ENCODE results near the gene ZNF821. TPM values are rescaled to one million over a fixed set of nuclear protein-coding genes. Genes with fewer than 3 reads are reported as not detected.
"Not testable (repeated sequence)": the region's sequence is repeated elsewhere in the genome, so short reads cannot be mapped to it uniquely, and the experiment has no call there.

Gene ZNF821
- total RNA-seq, 1 donor from 2014 or later, result 17.6 TPM

GRCh38 chr16:71880176-71880575, 3.8 kb downstream of the ZNF821 start:
- no peak for TF ChIP-seq CTCF (conservative IDR thresholded peaks at IDR 0.05; ENCODE audit: low read depth, low read length)
- H3K4me3 ChIP-seq (ENCODE audit: low read depth, low read length), result no peak overlapping the region
- DNase-seq (ENCODE audit: low read depth), result no peak

- DNase-seq (ENCODE audit: low read depth), result no peak
- no peak for TF ChIP-seq CTCF (conservative IDR thresholded peaks at IDR 0.05; ENCODE audit: low read depth, low read length)
- no peak overlapping the region for H3K4me3 ChIP-seq (ENCODE audit: low read depth, low read length)
These were observed 5.1 kb downstream of the ZNF821 start for GRCh38 chr16:71878911-71879310.

GRCh38 chr16:71873199-71873598, 10.8 kb downstream of the ZNF821 start:
- H3K4me3 ChIP-seq (ENCODE audit: low read depth, low read length), result no peak overlapping the region
- TF ChIP-seq CTCF (conservative IDR thresholded peaks at IDR 0.05; ENCODE audit: low read depth, low read length), result no peak
- no peak for DNase-seq (ENCODE audit: low read depth)

GRCh38 chr16:71870818-71871217, 13.2 kb downstream of the ZNF821 start:
- TF ChIP-seq CTCF (conservative IDR thresholded peaks at IDR 0.05; ENCODE audit: low read depth, low read length), result no peak
- no peak for DNase-seq (ENCODE audit: low read depth)

GRCh38 chr16:71869089-71869488, 14.9 kb downstream of the ZNF821 start:
- no peak for TF ChIP-seq CTCF (conservative IDR thresholded peaks at IDR 0.05; ENCODE audit: low read depth, low read length)
- no peak for DNase-seq (ENCODE audit: low read depth)
- H3K4me3 ChIP-seq (ENCODE audit: low read depth, low read length), result no peak overlapping the region

More at GRCh38 chr16:71870818-71871217, 13.2 kb downstream of the ZNF821 start:
- H3K4me3 ChIP-seq (ENCODE audit: low read depth, low read length), result no peak overlapping the region

- H3K4me3 ChIP-seq (ENCODE audit: low read depth, low read length), result no peak overlapping the region
- TF ChIP-seq CTCF (conservative IDR thresholded peaks at IDR 0.05; ENCODE audit: low read depth, low read length), result peak; percentile 24
- DNase-seq (ENCODE audit: low read depth), result no peak
These were observed 16.0 kb downstream of the ZNF821 start for GRCh38 chr16:71867939-71868338.

GRCh38 chr16:71867175-71867574, 16.8 kb downstream of the ZNF821 start:
- DNase-seq (ENCODE audit: low read depth); H3K4me3 ChIP-seq (ENCODE audit: low read depth, low read length): not testable (repeated sequence)
